K562 (cell line): ENCODE results near the gene ANXA4. TPM values are rescaled to one million over a fixed set of nuclear protein-coding genes. Genes with fewer than 3 reads are reported as not detected.

Source experiments
- COPS2 ChIP-seq: fragments of 450-650 bp; conservative IDR thresholded peaks from 2 replicates; pipeline ENCODE4 v1.6.1; 2016; ENCODE audit warnings: mild to moderate bottlenecking, moderate library complexity
- FIP1L1 ChIP-seq: fragments of 200-400 bp; formaldehyde crosslinking; IDR thresholded peaks from 2 replicates; pipeline ENCODE4 v1.6.1; 2018; ENCODE audit warnings: mild to moderate bottlenecking, low read depth, low read length; ENCODE audit not compliant: poor library complexity, severe bottlenecking
- FOXA1 ChIP-seq: fragments of 450-650 bp; IDR thresholded peaks from 2 replicates; pipeline ENCODE4 v1.6.1; 2016; ENCODE audit warnings: mild to moderate bottlenecking, borderline replicate concordance
- KAT2B ChIP-seq: IDR thresholded peaks from one replicate; pipeline ENCODE4 v1.6.1; 2012; ENCODE audit warnings: low read depth, mild to moderate bottlenecking, control low read depth, inconsistent platforms, low read length, moderate library complexity
- KLF6 ChIP-seq: fragments of 250-450 bp; sonication (Bioruptor Pico); IDR thresholded peaks from 2 replicates; pipeline ENCODE4 v1.4.0; 2020; ENCODE audit warnings: mild to moderate bottlenecking, moderate library complexity, borderline replicate concordance
- LARP7 ChIP-seq: fragments of 450-650 bp; IDR thresholded peaks from 2 replicates; pipeline ENCODE4 v1.6.1; 2016
- LCOR ChIP-seq: sonication (generic); formaldehyde crosslinking; IDR thresholded peaks from 2 replicates; pipeline ENCODE4 v1.8.0; 2022; ENCODE audit warnings: mild to moderate bottlenecking, missing genetic modification reagents
- PML ChIP-seq: IDR thresholded peaks from 2 replicates; pipeline ENCODE4 v1.6.1; 2012; ENCODE audit warnings: low read length, inconsistent platforms
- RNF219 ChIP-seq: fragments of 250-450 bp; sonication (Bioruptor Pico); IDR thresholded peaks from 2 replicates; pipeline ENCODE4 v1.5.0; 2022; ENCODE audit warnings: mild to moderate bottlenecking
- SIN3B ChIP-seq: fragments of 450-650 bp; IDR thresholded peaks from 2 replicates; pipeline ENCODE4 v1.6.1; 2017; ENCODE audit warnings: low read depth, mild to moderate bottlenecking, moderate library complexity
- SRSF3 ChIP-seq: fragments of 200-400 bp; formaldehyde crosslinking; IDR thresholded peaks from 2 replicates; pipeline ENCODE4 v1.6.1; 2016; ENCODE audit warnings: mild to moderate bottlenecking, low read length, moderate library complexity; ENCODE audit not compliant: insufficient read depth
- TAF9B ChIP-seq: fragments of 450-650 bp; IDR thresholded peaks from 2 replicates; pipeline ENCODE4 v1.6.1; 2018; ENCODE audit warnings: mild to moderate bottlenecking; ENCODE audit not compliant: partially characterized antibody
- TCF3 ChIP-seq: sonication (generic); formaldehyde crosslinking; IDR thresholded peaks from 2 replicates; pipeline ENCODE4 v1.4.0; 2020; ENCODE audit warnings: mild to moderate bottlenecking, missing genetic modification reagents
- ZBED1 ChIP-seq: IDR thresholded peaks from 2 replicates; pipeline ENCODE4 v1.6.1; 2014
- ZBTB2 ChIP-seq: fragments of 450-650 bp; IDR thresholded peaks from 2 replicates; pipeline ENCODE4 v1.6.1; 2016; ENCODE audit warnings: antibody characterized with exemption
- ZBTB33 ChIP-seq: sonication (generic); formaldehyde crosslinking; IDR thresholded peaks from 2 replicates; pipeline ENCODE4 v1.8.1; 2023; ENCODE audit warnings: mild to moderate bottlenecking, missing genetic modification reagents
- ZC3H11A ChIP-seq: IDR thresholded peaks from 2 replicates; pipeline ENCODE4 v1.6.1; 2012; ENCODE audit warnings: low read depth, low read length, improper control_type of control experiment
- ZNF174 ChIP-seq: fragments of 250-450 bp; sonication (Bioruptor Pico); IDR thresholded peaks from 2 replicates; pipeline ENCODE4 v1.4.0; 2020; ENCODE audit warnings: mild to moderate bottlenecking
- ZNF197 ChIP-seq: fragments of 200-800 bp; sonication (Bioruptor generic); IDR thresholded peaks from 2 replicates; pipeline ENCODE4 v1.6.1; 2016; ENCODE audit warnings: low read depth, missing genetic modification characterization, missing compliant biosample characterization
- ZNF274 ChIP-seq: IDR thresholded peaks from 2 replicates; pipeline ENCODE4 v1.6.1; 2011; ENCODE audit warnings: low read depth, mild to moderate bottlenecking, low read length, moderate library complexity, borderline replicate concordance
- ZNF764 ChIP-seq: fragments of 250-450 bp; sonication (Bioruptor Pico); IDR thresholded peaks from 2 replicates; pipeline ENCODE4 v1.4.0; 2020; ENCODE audit warnings: low read depth, mild to moderate bottlenecking, moderate library complexity
- ZNF77 ChIP-seq: fragments of 250-450 bp; sonication (Bioruptor Pico); IDR thresholded peaks from 2 replicates; pipeline ENCODE4 v1.5.0; 2020
- polyA plus RNA-seq, 8 experiments: library from polyadenylated mRNA; depleted of rRNA in 4 of 8; stranded (reverse) in 5 of 8; unstranded in 3 of 8; fragments of >200 nt; fragmentation: Nextera tagmentation in 2 of 8; fragmentation: Illumina TruSeq in 1 of 8; extraction: Ambion mirVana in 2 of 8; extraction: Trizol in 1 of 8; gene quantifications; 2 replicates each; pipeline versions ENCODE4 v1.2.1 to v1.2.3, GENCODE V29; 2011 to 2014; ENCODE audit warnings: inconsistent platforms in 1 of 8, missing spikeins in 1 of 8
- total RNA-seq, 7 experiments: library from RNA; depleted of rRNA in 6 of 7; stranded (reverse); fragments of >200 nt in 6 of 7; fragmentation: Illumina TruSeq in 2 of 7; extraction: Trizol in 2 of 7; gene quantifications; 2 replicates each; pipeline versions ENCODE4 v1.2.1 to v1.2.3, GENCODE V29; 2011 to 2021; ENCODE audit warnings: low replicate concordance in 1 of 7

Gene ANXA4
- total and polyA plus RNA-seq, 9 of the 15 experiments (the other 6 are each of a cell fraction or from before 2014, with no cell fraction given) = 3.4 to 13.6 (median 11.6) TPM

- 0 out of 2 replicates have a peak, but pooled peaks have one; percentile 49 for TF ChIP-seq SIN3B
- no peak for TF ChIP-seq ZC3H11A
- peak; percentile 85 for TF ChIP-seq TAF9B
- TF ChIP-seq LCOR (CRISPR knock-in tag) = peak; percentile 85; the same call in 1 of the 2 replicates
- no peak for TF ChIP-seq ZNF197 (CRISPR knock-in tag)
- TF ChIP-seq ZBTB2 = peak; percentile 97
- TF ChIP-seq FIP1L1 = peak; percentile 75
- TF ChIP-seq KLF6 (CRISPR knock-in tag) = 0 out of 2 replicates have a peak, but pooled peaks have one; percentile 61
- TF ChIP-seq LARP7 = no peak
- TF ChIP-seq ZBTB33 (CRISPR knock-in tag) = 0 out of 2 replicates have a peak, but pooled peaks have one; percentile 24
- TF ChIP-seq KAT2B = no peak
- TF ChIP-seq ZNF764 (CRISPR knock-in tag) = no peak
- TF ChIP-seq FOXA1 = no peak
- TF ChIP-seq RNF219 (CRISPR knock-in tag) = no peak
- no peak for TF ChIP-seq SRSF3
- TF ChIP-seq TCF3 (CRISPR knock-in tag) = no peak; the same call in 1 of the 2 replicates
- no peak for TF ChIP-seq ZNF174 (CRISPR knock-in tag)
- peak; percentile 89 for TF ChIP-seq PML
- TF ChIP-seq ZNF274 = no peak
- TF ChIP-seq COPS2 = no peak
- no peak for TF ChIP-seq ZNF77 (CRISPR knock-in tag)
- TF ChIP-seq ZBED1 = peak; percentile 82; the same call in 1 of the 2 replicates
Measured at GRCh38 chr2:69829256-69830044, 87.5 kb downstream of the ANXA4 start, which contains the start of gene GMCL1 (continued).
